ENCODE results near the gene DCP2.

DNA sequence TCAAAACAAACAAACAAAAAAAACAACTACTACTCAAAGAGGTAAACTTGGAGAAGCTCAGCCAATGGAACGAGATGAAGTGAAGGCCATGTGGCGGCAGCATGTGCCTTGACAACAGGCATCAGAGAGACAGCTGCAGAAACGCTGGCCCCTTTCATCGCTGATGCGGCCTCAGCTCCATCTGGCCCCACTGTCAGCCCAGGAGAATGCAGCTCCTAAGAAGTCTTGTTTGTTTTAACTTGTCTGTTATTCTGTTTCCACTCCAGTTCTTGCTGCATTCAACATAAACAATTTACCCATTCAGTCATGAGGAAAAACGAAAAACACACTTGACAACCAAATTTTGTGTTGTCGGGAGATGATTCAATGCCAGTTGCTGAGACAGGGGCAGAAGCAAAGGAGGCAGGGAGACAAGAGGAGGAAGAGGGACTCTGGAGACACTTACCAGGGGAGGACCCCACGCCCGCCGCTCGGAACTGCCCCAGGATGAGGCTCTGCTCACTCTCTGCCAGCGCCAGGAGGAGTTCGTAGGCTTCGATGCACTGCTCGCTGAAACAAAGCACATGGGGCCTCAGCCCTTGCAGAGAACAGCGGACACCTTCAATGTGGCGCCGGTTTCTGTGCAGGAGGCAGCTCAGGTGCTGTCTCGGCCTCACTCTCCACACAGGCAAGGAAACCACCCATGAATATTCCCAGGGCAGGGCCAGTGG is 91.2 kb downstream of the DCP2 start:
- TF ChIP-seq, protein P1, sequence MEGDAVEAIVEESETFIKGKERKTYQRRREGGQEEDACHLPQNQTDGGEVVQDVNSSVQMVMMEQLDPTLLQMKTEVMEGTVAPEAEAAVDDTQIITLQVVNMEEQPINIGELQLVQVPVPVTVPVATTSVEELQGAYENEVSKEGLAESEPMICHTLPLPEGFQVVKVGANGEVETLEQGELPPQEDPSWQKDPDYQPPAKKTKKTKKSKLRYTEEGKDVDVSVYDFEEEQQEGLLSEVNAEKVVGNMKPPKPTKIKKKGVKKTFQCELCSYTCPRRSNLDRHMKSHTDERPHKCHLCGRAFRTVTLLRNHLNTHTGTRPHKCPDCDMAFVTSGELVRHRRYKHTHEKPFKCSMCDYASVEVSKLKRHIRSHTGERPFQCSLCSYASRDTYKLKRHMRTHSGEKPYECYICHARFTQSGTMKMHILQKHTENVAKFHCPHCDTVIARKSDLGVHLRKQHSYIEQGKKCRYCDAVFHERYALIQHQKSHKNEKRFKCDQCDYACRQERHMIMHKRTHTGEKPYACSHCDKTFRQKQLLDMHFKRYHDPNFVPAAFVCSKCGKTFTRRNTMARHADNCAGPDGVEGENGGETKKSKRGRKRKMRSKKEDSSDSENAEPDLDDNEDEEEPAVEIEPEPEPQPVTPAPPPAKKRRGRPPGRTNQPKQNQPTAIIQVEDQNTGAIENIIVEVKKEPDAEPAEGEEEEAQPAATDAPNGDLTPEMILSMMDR (IDR thresholded peaks at IDR 0.05) = no peak
- TF ChIP-seq POLR2A (IDR thresholded peaks at IDR 0.05) = no peak
